NCI-H1694 (cell line): ENCODE data around the gene SMARCC1.

Source experiments
- DNase-seq: peaks from one replicate; lab custom pipeline; 2025; lab: John Stamatoyannopoulos, UW

SMARCC1 gene

DNA sequence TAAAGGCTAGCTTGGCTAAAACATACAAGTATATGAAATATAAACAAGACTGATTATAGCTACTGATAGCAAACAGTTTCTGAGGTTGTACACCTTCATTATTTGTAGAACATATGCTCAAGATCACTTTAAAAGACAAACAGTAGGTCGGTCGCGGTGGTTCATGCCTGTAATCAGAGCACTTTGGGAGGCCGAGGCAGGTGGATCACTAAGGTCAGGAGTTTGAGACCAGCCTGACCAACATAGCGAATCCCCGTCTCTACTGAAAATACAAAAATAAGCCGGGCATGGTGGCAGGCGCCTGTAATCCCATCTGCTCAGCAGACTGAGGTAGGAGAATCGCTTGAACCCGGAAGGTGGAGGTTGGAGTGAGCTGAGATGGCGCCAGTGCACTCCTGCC, 80.3 kb downstream of the SMARCC1 start:
- DNase-seq, result no peak

- no peak for DNase-seq
Observed at GRCh38 chr3:47692158-47692557, 89.5 kb downstream of the SMARCC1 start.

GRCh38 chr3:47688488-47688887, 93.2 kb downstream of the SMARCC1 start:
- DNase-seq, result no peak

DNA sequence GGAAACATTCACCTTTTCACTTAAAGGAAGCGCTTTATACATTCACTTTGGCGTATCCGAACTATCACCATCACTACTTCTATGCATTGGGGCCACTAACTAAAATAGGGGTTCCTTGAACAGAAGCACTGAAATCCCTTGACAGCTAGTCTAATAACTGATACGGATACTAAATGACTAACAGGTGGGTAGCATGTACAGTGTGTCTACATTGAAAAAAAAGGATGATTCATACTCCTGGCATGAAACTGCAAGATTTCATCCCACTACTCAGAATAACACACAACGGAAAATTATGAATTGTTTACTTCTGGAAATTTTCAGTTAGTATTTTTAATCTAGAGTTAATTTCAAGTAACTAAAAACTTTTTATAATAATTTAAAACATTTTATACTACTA, 96.7 kb downstream of the SMARCC1 start:
- no peak for DNase-seq

DNA sequence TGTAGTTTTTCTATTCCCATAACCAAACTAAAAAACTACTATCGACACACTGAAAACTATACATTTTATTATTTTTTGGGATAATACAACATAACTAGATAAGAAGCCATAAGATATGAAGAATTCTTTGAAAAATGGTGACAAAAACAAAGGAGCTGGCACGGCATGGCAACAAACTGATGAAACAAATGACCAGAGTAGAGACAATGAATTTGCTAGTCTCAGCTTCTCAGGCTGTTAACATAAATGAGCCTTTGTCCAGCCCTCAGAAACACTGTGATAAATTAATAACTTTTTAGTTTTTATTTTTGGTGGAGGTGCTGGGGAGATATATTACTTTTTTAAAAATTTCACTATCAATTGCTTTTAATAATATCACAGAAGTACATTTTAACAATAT, 100.7 kb downstream of the SMARCC1 start:
- DNase-seq, result no peak

GRCh38 chr3:47678446-47679338, 103.0 kb downstream of the SMARCC1 start:
- DNase-seq, result no peak

GRCh38 chr3:47669026-47669749, 112.5 kb downstream of the SMARCC1 start:
- DNase-seq, result no peak

DNA sequence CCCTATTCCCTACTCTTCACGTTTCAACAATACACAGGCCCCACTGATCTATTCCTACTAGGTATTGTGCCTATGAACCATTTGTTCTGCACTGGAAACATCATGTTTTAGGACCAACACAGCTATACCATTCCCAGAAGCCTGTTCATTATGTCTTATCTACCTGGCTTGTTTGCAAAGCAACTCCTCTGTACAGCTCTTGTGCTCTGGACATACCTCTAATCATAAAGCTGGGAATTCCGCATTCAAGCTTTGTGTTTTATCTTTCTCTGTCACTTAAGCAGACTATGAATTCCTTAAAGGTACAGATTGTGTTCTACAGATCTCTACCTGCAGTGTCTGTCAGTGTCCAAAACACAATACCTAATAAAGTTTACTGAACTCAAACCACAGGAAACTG, 115.6 kb downstream of the SMARCC1 start:
- no peak for DNase-seq

GRCh38 chr3:47664519-47664918, 117.2 kb downstream of the SMARCC1 start:
- DNase-seq, result no peak

GRCh38 chr3:47663630-47664240, 118.0 kb downstream of the SMARCC1 start:
- no peak for DNase-seq

- no peak for DNase-seq
Observed at GRCh38 chr3:47661121-47661752, 120.5 kb downstream of the SMARCC1 start.

- no peak for DNase-seq
Observed at GRCh38 chr3:47658444-47658843, 123.2 kb downstream of the SMARCC1 start.

DNA sequence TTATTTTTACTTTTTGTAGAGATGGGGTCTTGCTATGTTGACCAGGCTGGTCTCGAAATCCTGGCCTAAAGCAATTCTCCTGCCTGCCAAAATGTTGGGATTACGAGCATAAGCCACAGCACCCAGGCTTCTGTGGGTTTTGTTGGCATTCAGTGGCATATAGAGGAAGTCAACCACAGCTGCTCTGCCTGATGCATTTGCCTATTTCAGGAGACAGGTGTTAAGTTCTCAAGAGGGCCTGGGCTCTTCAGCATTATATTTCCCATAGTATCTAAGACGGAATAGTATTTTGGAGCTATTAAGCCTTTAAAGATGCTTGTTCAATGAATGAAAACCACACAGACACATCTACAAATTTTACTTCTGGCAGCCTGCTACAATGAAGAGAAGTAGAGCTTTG, 129.6 kb downstream of the SMARCC1 start:
- no peak for DNase-seq

DNA sequence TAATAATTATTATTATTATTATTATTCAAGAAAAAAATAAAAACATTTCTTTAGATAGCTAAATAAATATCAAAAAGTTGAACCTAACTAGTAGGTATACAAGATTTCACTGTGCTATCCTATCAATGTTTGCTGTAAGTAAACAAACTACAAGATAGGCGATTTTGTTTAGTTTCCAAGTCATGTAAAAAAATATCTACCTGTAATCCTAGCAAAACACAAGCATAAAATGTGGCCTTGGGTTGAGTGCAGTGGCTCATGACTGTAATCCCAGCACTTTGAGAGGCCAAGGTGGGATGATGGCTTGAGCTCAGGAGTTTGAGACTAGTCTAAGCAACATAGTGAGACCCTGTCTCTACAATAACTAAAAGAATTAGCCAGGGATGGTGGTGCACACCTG, 131.4 kb downstream of the SMARCC1 start:
- DNase-seq, result no peak

- DNase-seq, result no peak
Observed at GRCh38 chr3:47647550-47647949, 134.1 kb downstream of the SMARCC1 start.

- DNase-seq, result no peak
Observed at GRCh38 chr3:47646362-47646761, 135.3 kb downstream of the SMARCC1 start.

DNA sequence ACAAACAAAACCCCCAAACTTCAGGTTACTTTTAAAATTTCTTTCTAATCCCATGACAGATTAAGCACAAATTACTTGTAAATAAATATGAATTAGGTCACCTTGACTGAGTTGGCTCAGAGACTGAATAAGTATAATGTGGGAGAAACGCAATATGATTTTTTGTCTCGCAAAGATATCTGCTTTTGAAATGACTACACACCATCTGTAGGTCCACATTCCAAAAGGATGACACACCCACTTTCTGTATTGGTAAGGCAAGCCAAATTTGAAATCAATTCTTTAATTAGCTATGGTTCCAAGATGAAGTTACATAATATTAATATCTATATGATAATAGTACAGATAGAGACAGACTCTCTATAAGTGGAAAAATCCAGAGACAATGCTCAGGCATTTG, 136.1 kb downstream of the SMARCC1 start:
- DNase-seq, result no peak

GRCh38 chr3:47643092-47643491, 138.6 kb downstream of the SMARCC1 start:
- DNase-seq, result no peak

GRCh38 chr3:47641739-47642138, 140.0 kb downstream of the SMARCC1 start:
- DNase-seq, result no peak

GRCh38 chr3:47636921-47637320, 144.8 kb downstream of the SMARCC1 start:
- DNase-seq, result no peak

DNA sequence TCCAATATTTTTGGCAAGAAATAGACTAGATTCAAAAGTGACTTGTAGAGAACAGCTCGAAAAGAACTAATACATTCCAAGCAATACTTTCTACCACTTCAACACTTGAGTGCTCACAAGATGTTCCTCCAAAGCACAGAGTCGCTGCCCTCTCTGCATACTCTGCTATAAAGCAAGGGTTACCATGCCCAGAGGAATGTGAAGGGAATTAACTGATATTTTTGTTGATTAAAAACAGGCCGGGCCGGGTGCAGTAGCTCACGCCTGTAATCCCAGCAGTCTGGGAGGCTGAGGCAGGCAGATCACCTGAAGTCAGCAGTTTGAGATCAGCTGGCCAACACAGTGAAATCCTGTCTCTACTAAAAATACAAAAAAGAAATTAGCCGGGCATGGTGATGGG, 145.5 kb downstream of the SMARCC1 start:
- DNase-seq, result no peak

- DNase-seq, result no peak
Observed at GRCh38 chr3:47635536-47635935, 146.2 kb downstream of the SMARCC1 start.
